ENCODE data around the gene LACTB. TPM values are rescaled to one million over a fixed set of nuclear protein-coding genes. Genes with fewer than 3 reads are reported as not detected.

LACTB gene
- total and polyA plus RNA-seq, 12 donors, result 15.4 to 68.2 (median 32.8) TPM

DNA sequence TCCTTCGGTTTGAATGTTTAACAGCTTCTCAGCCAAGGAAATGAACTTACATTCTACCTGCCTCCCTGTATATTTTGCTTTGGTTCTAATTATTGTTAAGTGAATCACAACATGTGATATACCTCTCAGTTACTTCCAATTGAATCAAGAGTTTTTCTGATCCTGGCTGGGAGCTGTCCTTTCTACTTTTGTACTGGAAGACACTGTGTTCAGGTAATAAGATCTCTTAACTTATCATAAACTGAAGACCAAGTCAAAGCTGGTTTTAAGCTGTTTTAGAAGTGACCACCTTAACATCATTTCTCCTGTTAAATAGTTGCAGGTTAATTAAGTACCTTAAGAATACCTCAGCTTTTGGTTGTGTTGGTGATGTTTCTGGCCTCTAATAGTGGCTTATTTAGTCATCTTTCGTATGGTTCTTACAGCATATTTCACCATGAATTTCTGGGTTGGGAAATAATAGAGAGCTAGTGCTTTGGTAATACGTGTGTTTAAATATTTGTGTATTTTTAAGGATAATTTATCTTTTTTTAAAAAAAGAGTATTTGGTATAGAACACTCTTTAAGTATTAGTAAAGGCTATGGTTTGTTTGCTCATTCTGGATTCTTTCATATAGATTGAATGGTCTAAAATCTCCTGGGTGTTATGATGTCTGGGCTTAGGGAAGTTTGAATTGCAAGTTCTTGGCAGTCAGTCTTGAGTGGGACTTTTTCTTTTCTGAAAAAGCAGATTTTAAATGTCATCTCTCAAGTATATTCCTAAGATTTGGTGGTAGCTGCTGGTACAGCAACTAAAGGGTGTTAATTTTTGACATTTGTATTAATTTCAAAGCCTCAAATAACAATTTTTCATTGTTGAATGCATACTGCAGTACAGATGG, 69.3 kb downstream of the LACTB start:
- Histone ChIP-seq H3K36me3 (replicated peaks in 1 of 2) (no peaks in the 10 kb centered on the region), H3K27ac (peak overlapping the region in 1 of 5 donors; percentile 71), H3K4me1 (replicated peaks in 1 of 2) (peaks cover 0 to 60% of the 10 kb centered on the region in 2 donors), H3K9me3 (replicated peaks in 1 of 3) (no peaks in the 10 kb centered on the region), H3K27me3 (no peaks in the 10 kb centered on the region), H3K4me3 (peak overlapping the region in 1 of 4 donors; percentile 68)
- intact Hi-C loops (cut with DNase I), result no loop called here
- WGBS, 4 donors, result 61 to 78% (median 67%) methylated on average over 3 of the region's 3 CpGs
- no peak for TF ChIP-seq POLR2A (IDR thresholded peaks at IDR 0.05)
- TF ChIP-seq, protein P1, sequence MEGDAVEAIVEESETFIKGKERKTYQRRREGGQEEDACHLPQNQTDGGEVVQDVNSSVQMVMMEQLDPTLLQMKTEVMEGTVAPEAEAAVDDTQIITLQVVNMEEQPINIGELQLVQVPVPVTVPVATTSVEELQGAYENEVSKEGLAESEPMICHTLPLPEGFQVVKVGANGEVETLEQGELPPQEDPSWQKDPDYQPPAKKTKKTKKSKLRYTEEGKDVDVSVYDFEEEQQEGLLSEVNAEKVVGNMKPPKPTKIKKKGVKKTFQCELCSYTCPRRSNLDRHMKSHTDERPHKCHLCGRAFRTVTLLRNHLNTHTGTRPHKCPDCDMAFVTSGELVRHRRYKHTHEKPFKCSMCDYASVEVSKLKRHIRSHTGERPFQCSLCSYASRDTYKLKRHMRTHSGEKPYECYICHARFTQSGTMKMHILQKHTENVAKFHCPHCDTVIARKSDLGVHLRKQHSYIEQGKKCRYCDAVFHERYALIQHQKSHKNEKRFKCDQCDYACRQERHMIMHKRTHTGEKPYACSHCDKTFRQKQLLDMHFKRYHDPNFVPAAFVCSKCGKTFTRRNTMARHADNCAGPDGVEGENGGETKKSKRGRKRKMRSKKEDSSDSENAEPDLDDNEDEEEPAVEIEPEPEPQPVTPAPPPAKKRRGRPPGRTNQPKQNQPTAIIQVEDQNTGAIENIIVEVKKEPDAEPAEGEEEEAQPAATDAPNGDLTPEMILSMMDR (IDR thresholded peaks at IDR 0.05), result no peak
- DNase-seq, result no peak

Other genes starting within 250 kb of the LACTB start
- 100 to 1,000 TPM in 7 of 9 donors, 10 to 100 TPM in 2; 81.8 to 217 (median 161) TPM for gene TPM1, start 79.1 kb upstream of the LACTB start, total RNA-seq
- 100 to 1,000 TPM; 162 to 246 (median 205) TPM for gene TPM1, start 79.1 kb upstream of the LACTB start, polyA plus RNA-seq
- 100 to 1,000 TPM in 7 of 9 donors, 10 to 100 TPM in 2; 45.1 to 294 (median 211) TPM for gene RPS27L, start 35.6 kb downstream of the LACTB start, total RNA-seq
- 100 to 1,000 TPM; 172 to 193 (median 193) TPM for gene RPS27L, start 35.6 kb downstream of the LACTB start, polyA plus RNA-seq
- gene RAB8B, start 67.7 kb downstream of the LACTB start, total RNA-seq, result 10 to 100 TPM; 29.8 to 54.4 (median 35.6) TPM
- gene RAB8B, start 67.7 kb downstream of the LACTB start, polyA plus RNA-seq, result 10 to 100 TPM in 1 of 3 donors, 1 to 10 TPM in 2; 5.2 to 41.1 (median 8.4) TPM
- gene APH1B, start 155.7 kb downstream of the LACTB start, total RNA-seq, result 10 to 100 TPM; 20.7 to 50.3 (median 33.4) TPM
- 10 to 100 TPM in 2 of 3 donors, 1 to 10 TPM in 1; 8.3 to 21.7 (median 14.7) TPM for gene APH1B, start 155.7 kb downstream of the LACTB start, polyA plus RNA-seq